ENCODE measurements around the gene DDX24.

Gene DDX24

DNA sequence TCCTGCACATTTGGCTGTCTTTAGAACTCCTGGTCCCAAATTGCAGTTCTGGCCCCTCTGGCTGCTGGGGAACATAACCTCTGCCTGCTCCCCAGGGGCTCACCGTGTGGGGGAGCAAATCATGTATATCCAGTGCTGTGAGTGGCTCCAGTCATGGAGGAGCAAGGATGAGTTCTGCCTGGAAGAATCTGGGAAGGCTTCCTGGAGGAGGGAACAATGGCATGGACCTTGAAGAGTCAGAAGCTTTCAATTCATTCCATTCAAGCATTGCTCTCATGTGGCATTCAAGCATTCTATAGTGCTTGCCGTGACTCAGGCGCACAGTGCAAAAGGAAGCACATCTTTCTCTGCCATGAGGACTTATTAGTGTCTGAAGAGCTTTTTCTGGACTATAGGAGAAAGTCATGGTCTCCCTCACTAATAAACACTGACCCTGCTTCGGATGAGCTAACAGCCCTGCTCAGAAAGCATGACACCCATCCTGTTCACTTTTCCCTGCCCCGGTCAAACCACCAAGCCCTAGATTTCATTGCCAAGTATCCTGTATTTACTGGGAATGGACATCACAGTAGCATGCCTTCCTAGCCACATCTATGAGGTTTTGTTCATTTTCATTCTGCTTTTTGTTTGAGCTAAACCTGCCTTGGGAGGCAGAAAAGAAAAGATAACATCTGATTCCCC, 33.0 kb upstream of the DDX24 start:
- no peak for DNase-seq (ENCODE audit: low read depth)

DNA sequence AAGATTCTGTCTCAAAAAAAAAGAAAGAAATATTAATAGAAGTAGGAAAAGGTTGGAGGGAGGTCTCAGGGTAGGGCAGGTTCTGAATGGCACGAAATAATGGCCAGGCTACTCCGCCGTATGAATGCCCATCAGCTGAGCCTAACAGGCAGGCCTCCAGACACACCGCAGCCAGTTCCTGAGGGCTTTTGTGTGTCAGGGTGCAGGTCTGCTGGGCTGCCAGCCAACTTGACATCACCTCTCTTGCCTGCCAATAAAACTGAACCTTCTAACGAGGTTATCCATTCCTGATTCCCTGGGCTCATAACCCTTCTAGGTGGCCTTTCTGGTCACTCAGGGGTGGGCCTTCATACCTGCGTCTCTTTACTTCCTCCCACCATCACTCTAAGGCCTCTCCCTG, 32.5 kb upstream of the DDX24 start:
- DNase-seq (ENCODE audit: low read depth) = peak; percentile 50

DNA sequence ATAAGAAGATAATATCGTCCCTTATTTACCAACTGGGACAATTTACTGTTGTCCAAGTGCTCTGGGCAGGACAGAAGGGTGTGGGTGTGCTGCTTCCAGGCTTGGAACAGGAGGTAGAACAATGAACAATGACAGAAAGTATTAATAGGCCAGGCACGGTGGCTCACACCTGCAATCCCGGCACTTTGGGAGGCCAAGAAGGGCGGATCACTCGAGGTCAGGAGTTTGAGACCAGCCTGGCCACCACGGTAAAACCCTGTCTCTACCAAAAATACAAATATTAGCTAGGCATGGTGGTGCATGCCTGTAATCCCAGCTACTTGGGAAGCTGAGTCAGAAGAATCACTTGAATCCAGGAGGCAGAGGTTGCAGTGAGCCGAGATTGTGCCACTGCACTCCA, 32.1 kb upstream of the DDX24 start:
- no peak for DNase-seq (ENCODE audit: low read depth)

DNA sequence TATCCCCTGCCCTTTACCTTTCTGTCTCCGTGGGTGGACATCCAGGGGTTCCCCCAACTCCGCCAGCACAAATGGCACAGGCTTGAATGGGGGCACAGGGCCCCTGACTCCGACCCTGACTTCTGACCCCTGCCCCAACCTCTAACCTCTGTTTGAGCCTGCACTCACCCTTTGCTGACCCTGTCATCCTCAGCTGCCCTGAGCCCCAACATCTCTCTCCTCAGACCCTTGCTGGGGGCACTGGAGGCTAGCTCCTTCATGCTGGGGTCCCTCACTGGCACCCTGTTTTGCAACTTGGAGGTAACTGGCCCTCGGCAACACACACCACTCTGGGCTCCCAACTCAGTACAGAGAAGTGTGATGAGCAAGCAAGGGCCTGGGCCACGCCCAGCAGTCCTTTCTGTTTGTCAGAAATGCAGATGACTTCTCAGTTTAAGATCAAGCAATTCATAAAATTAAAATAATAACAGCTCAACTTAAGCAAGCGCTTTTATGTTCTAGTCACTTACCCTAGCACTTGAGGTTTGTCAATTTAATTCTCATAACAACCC, 31.6 kb upstream of the DDX24 start:
- no peak for DNase-seq (ENCODE audit: low read depth)

DNA sequence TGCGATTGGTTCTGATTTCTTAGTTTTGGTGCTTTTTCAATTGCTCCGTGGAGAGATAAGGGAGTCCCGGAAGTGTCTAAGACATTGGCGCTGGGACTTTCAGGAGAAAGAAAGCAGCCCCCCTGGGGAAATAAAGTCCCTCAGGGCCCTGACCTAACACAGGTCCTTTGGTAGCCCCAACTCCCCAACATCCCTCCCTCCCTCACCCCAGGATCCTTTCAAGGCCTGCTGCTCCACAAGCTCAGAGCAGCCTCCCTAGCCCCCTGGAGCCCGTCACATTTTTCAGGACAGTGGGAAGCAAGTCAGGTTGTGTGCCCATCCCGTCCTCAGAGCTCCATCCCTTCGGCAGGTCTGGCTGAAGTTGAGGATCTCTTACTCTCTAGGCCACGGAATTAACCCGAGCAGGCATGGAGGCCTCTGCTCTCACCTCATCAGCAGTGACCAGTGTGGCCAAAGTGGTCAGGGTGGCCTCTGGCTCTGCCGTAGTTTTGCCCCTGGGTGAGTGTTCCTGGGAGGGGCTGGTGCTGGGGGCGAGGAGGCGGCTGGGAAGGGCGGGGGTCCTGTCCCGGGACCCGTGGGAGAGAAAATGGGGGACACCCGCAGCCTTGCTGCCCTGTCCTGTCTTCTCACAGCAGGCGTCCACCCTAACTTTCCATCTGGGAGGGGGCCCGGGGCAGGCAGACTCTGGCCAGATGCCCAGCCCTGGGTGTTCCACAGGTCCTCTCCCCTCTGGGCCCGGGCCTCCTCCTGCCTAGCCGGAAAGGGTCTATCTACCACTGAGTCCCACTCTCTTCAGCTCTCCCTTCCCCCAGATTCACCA, 30.5 kb upstream of the DDX24 start:
- DNase-seq (ENCODE audit: low read depth) = no peak

DNA sequence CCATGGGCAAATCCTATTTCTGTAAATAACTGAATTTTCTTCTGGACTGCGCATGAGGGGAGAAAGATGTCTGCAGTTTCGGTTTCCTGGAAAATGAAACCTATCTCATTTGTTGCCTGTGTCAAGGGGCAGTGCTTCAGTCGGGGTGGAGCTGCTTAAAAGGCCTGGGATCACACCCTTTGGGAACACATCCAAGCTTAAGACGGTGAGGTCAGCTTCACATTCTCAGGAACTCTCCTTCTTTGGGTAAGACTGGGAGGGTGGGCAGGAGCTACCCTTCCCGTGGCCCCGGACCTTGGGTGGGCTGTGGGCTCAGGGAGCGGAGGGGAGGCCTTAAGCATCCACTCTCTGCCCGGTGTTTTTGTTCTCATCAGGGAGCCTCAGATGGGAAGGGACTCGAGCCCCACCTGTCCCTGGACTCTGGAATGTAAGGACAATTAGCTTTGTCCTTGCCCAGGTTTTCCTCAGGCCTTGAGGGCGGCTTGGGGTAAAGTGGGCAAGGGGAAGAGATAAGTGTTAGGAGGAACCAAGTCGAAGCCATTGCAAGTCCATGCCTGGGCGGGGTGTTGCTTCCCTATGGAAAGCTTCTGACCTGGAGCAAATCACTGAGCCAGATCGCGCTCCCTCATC, 29.7 kb upstream of the DDX24 start, which contains the start of gene IFI27:
IFI27 (plus strand) TSS at position 185 of the 630 bp plus-strand sequence.
- peak; percentile 53 for DNase-seq (ENCODE audit: low read depth)

DNA sequence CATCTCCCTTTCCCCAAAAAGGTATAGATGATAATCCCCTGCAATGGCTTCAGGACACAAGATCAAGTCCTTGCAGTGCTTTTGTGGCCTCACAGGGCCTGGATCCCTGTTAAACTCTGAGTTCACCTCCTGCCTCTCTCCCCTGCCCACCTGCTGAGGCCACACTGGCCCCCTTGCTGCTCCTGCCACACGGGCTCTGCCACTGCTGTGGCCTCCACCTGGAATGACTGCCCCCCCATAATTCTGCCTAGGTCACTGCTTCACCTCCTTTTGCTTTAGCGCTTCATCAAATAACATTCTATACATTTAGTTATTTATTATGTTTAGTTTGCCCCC, 28.9 kb upstream of the DDX24 start:
- DNase-seq (ENCODE audit: low read depth) = no peak

DNA sequence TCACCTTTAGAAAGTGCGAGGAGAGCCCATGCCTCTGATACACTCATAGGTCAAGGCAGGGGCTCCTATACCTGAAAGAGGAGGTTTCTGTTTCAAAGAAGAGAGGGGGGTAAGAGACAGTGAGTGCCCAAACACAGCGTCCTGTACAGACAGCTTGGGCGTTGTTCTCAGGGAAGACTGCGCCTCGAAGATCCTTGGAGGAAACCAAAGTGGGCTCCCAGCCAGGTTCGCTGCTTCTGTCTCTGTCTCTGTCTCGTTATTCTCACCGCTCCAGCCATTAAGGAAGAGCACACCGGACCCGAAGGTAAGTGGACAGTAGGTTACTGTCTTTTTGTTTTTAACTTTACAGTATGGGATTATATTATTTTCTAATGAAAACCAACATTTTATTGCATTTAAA, 23.7 kb upstream of the DDX24 start:
- no peak for DNase-seq (ENCODE audit: low read depth)

DNA sequence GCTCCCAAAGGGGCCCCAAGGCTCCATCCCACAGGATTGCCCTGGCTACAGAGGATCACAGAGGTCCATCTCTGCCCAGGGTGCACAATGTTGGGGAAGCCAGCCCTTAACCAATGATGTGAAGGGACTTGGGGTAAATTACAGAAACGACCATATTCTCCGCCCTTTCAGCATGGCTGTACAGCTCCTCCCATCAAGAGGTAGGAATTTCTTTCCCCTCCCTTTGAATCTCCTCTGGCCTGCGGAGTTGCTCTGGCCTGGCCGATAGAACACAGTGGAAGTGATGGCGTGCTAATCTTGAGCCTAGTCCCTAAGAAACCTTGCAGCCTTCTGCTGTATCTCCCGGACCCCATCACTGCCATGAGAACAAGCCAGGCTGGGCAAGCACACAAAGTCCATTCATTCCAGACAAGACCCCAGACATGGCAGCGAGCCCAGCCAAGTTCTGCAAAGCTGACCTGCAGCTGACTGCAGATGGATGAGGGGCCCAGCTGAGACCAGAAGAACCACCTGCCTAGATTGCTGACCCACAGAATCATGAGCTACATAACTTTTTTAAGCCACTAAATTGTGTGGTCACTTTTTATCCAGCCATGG, 22.6 kb upstream of the DDX24 start:
- no peak for DNase-seq (ENCODE audit: low read depth)

DNA sequence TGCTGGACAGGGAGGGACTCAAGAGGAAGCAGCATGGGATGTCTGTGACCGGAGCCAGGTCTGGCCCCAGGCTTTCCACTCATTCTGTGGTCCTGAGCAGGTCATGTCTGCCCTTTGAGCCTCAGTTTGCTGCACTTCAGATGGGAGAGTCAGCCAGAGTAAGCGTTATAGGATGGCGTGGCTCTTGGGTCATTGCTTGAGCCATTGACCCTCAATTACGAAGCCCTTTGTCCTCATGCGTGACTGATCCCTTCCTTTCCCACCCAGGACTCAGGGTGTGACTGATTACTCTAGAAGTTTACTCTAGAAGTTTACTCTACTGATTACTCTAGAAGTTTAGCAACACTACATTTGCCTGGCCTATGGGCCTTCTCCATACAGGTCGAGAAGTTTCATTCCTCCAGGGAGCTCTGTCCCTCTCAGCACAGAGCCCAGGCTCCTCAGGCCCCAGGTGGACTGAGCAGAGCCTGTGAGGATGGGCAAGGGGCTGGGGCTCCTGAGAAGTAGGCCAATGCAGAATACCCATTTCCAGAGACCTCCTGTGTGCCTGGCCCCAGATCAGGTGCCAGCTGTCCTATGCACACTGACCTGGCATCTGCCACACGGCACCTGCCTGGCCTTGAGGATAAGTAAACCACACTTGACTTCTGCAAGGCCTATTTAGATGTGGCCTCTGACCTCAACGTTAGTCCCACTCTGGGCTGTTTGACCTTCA, 21.9 kb upstream of the DDX24 start:
- no peak for DNase-seq (ENCODE audit: low read depth)

DNA sequence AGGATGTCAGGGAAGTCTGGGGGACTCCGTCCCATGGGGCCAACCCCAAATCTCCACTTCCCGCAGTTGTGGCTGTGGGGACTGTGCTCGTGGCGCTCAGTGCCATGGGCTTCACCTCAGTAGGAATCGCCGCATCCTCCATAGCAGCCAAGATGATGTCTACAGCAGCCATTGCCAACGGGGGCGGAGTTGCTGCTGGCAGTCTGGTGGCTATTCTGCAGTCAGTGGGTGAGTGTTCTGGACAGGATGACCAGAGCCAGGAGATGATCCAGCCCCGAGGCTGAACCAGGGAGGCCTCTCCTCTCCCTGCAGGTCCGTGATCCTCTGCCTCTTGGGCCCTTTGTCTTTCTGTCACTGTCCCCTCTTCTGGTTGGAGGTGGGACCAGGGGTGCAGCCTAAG, 20.7 kb upstream of the DDX24 start:
- DNase-seq (ENCODE audit: low read depth) = no peak

DNA sequence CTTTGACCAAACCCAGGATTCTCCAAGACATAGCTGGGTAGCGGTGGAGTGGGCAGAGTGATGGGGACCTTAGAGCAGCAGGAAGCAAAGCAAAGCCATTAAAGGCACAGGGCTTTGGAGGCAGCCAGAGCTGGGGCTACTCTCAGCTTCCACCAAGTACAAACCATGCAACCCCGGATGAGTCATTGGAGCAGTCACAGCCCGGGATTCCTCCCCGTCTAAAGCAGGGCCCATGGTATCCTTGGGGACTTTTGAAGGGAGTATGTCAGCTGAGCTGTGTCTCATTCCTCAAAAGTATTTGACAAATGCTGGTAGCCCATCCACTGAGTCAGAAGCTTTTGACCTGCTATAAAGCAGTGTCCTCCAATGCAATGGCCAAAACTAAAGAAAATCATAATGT, 19.8 kb upstream of the DDX24 start:
- peak; percentile 76 for DNase-seq (ENCODE audit: low read depth)

DNA sequence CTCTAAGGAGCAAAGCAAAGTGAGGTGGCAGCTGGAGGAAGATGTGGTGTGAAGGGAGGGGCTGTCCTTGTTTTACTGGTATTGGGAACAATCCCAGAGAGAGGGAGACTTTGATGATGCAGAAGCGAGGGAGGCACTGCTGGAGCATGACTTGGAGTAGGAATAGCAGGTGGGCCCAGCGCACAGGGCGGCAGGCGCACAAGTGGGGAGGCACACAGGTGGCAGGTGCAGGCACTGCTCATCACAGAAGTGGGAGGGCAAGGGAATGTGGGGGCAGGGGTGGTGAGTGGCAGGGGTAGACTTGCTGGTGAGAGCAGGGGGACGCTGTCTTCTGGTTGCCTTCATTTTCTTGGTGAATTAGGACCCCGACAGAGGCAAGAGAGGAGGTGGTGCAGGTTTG, 18.0 kb upstream of the DDX24 start:
- no peak for DNase-seq (ENCODE audit: low read depth)

DNA sequence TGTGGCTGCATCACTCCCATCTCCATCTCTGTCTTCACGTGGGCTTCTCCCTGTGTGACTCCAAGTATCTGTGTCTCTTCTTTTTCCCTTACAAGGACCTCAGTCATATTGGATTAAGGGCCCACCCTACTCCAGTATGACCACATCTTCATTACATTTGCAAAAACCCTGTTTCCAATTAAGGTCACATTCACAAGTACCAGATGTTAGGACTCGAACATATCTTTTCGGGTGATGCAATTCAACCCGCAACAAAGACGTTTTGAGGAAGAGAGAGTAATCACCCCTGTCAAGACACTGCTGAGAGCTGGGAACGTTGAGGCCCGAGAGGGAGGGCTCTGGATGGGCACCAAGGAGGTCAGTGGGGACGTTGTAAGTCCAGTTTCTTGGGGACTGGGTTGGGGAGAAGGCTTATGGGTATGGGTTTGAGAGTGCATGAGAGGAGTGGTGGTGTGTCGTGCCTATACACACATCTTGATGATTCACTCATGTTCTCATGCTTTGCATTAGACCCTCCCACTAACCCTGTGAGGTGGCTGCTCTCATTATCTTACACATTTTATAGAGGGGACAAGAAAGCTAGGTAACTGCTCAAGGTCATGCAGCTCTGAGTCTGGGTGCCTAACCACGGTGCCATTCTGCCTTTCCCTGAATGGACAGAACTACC, 17.5 kb upstream of the DDX24 start:
- no peak for DNase-seq (ENCODE audit: low read depth)

DNA sequence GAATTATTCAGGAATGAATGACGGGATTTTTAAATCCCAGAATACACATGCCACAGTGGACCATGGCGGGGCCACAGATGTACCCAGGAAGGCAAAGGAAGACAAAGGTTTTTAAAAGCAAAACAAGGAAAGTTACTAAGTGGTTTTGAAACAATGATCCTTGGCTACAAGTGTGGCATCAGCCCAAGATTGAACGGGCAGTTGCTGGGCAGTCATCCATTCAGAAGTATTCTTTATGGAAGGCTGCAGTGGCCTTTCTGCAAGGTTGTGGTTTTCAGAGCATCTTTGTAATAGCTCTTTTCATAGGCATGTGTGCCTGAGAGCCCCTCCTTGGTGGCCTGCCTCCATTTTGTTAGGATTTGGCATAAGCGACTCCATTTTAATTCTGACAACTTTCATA, 16.1 kb upstream of the DDX24 start:
- no peak for DNase-seq (ENCODE audit: low read depth)

DNA sequence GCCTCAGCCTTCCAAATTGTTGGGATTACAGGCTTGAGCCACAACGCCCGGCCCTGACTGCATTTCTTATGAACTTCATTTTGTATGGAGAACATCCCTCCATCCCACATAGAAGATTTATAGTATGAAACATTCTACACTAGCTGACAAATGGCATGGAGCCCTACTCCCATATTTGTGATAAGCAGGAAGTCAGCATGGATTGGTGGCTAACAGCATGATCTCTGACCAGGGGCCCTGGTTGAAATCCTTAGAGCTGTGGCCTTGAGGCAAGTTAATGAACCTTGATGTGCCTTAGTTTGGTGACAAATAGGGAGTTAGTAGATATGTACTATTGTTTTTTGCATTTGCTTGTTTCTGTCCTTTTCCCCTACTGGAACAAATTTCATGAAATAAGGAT, 12.4 kb upstream of the DDX24 start:
- DNase-seq (ENCODE audit: low read depth) = no peak

DNA sequence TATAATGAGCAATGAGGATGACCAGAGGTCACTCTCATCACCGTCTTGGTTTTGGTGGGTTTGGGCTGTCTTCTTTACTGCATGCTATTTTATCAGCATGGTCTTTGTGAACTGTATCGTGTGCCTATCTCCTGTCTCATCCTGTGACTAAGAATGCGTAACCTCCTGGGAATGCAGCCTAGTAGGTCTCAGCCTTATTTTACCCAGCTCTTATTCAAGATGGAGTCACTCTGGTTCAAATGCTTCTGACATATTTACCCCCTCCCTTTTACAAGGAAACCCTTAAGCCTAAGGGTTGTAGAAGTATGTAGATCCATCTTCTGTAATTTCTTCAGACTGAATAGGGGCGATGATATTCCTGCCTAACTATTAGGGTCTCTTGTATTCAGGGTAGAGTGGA, 8.5 kb upstream of the DDX24 start:
- DNase-seq (ENCODE audit: low read depth) = no peak

DNA sequence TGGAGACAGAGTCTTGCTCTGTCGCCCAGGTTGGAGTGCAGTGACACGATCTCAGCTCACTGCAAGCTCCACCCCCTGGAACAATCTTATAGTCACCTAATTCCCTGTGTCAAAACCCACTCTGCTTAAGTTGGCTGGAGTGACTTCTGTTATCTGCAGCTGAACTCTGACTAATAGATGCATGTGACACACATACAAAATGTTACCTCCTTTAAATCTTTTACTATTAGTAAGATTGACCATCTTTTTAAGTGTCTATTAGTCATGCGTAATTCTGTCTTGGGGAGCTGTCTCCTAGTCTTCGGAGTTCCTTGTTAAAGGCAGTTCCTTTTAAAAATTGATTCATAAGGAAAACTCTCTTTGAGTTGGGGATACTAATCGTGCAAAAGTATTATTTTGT, 7.5 kb upstream of the DDX24 start:
- DNase-seq (ENCODE audit: low read depth) = peak; percentile 47

DNA sequence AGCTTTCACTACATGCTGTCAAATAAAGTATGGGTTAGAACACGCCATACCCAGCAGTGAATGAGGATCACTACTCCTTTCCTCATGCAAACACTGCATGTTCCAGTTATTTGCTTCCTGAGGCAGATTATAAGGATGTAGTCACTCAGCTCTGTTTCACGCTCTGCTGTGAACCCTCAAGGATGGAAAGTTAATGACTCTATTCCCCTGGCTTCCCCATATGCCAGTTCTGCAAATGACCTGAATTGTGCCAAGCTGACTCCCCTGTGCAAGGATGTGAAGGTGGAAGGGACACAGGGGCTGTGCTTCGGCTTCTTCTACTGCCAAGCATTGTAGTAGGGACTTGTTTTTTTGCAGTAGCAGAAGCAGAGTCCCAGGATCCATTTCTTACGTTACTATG, 6.9 kb upstream of the DDX24 start:
- no peak for DNase-seq (ENCODE audit: low read depth)

DNA sequence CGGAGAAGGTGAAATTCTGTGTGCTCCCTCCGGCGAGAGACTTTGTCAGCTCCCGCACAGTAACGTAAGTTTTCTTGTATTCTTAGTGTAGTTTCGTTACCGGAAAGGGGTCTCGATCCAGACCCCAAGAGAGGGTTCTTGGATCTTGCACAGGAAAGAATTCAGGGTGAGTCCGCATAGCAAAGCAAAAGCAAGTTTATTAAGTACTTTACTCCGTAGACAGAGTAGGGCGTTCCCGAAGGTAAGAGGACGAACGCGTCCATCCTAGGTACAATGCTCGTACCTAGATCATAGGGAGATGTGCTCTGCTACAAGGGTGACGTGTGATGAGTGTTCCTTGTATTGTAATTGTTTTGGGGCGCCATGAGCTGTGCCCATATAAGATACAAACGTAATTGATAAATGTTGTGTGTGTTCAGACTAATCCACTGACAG, 401 bp upstream of the DDX24 start:
- peak; percentile 27 for DNase-seq (ENCODE audit: low read depth)

DNA sequence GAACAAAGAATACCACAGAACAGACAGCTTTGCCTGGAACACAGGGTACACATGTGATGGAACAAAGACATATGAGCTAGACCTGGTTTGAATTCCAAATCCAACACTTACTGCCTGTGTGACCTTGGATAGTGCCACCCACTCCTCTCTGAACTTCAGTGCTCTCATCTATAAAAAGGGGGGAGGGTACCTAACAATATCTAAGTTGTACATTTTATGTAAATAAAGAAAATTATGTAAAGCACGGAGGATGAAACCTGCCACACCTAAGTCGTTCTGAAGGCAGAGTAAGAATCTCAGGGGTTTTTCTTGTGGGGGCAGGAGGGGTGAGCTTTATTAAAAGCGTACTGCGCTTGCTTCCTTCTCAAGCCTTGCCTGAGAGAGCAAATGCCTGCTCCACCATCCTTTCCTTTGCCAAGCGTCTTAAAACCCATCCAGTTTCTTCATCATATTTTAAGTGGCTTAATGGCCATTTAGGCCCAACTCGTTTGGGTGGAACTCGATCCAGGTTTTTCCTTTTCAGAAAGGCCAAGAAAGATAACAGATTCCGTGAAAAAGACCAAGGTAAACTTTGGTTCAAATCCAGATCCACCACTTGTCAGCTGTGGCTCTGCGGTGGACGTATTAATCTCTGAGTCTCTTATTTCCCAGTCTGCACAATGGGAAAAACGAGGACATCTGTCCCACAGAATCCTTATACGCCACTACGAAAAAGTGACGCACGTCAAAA, 946 bp downstream of the DDX24 start:
- no peak for DNase-seq (ENCODE audit: low read depth)
